HG03378 (cell line): ENCODE results near the gene STKLD1.
"Not testable (repeated sequence)": the region's sequence is repeated elsewhere in the genome, so short reads cannot be mapped to it uniquely, and the experiment has no call there.

Experiments
- ATAC-seq: cut with Tn5 transposase; IDR thresholded peaks from one replicate; pipeline ENCODE4 v1.9.1; 2021; ENCODE audit warnings: mild to moderate bottlenecking, moderate library complexity; ENCODE audit not compliant: unreplicated experiment

Gene STKLD1

GRCh38 chr9:133360400-133361393 is 15.5 kb upstream of the STKLD1 start:
- ATAC-seq, result no peak

DNA sequence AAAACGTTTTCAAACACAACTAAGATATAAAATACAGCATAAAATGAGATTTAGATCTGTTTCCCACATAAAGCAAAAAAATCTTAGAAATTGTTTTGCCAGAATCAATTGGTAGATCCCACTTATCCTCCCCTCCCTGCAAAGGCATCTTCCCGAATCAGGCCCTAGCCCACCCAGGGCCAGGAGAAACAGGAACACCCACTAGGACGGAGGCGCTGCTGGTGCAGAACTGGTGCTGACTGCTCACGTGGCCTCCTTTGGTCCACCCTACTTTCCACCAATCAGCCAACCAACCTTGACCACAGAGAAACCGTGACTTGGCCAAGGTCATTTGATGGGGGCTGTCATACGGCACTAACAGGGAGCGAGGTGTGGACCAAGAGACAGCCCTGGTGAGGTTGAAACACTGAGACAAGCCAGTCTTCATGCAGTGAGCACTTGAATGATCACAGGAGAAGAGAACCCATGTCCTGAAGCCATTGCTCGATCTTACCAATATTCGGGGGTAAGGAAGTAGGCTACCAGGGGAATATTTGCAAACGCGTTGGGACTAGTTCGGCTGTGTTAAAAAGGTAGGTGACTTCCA is 14.6 kb upstream of the STKLD1 start:
- ATAC-seq, result no peak

- ATAC-seq, result no peak
Observed at GRCh38 chr9:133362359-133363044, 13.7 kb upstream of the STKLD1 start.

GRCh38 chr9:133366435-133366834 is 9.7 kb upstream of the STKLD1 start:
- no peak for ATAC-seq

GRCh38 chr9:133367221-133367620 is 8.9 kb upstream of the STKLD1 start:
- ATAC-seq, result no peak

GRCh38 chr9:133367778-133368177 is 8.4 kb upstream of the STKLD1 start:
- no peak for ATAC-seq

DNA sequence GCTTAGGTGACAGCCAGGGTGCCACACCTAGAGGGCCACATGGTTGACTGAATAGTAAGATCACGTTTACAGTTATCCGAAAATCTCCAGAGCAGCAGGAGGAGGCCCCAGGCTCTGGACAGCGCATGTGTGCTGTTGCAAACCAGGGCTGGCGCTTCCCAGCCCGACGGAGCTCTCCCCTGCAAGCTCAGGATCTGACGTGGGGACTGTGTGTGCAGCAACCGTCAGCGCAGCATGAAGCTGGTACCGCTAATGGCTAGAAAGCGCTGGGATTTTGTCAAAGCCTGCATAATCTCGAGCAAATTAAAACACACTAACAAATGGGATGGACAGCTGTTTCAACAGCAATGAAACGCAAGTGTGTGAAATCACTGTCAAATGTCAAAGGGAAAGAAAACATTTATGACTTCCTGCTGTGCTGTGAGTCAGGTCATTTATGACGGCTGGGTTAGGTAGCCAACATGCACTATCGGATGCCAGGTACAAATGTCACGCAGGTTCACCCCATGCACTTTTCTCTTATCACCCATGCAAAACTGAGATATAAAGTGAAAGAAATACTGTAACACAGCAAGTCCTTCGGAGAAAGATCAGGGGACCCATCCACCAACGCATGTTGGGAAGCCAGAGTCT is 7.8 kb upstream of the STKLD1 start:
- no peak for ATAC-seq

GRCh38 chr9:133369422-133369821 is 6.7 kb upstream of the STKLD1 start:
- ATAC-seq, result no peak

DNA sequence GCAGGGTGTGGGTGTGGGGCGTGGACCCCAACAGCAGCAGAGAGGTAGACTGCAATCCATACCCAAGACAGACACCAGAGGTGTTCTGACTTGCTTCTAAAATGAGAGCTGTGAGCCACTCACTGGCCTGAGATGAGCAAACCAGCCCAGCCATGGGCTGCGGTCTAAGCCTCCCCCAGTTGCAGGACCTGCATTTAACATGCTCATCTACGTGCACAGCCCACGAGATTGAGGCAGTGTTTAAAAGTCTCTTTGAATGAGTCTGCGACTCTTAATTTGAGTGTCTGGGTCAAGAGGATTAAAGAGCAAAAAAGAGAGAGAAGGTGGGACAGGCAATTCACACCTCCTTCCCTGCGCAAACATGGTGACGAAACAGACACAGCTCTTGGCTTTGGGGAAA is 6.2 kb upstream of the STKLD1 start:
- ATAC-seq, result no peak

DNA sequence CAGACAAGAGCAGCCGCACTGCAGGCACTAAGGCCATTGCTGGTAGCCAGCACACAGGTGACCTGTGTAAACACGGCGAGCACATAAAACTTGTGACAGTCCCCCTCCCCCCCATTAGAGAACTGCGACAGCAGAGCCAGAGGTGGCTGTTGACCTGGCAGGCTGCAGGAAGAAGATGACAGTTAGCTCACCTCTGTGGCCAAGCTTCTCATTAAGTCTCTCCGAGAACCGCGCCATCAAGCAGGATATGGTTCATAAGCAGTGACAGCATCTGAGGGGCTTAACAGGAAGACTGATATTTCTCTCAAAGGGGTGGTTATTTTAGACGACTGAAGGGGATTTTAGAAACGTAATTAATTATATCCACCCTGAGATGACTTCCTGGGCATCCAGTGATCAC is 5.5 kb upstream of the STKLD1 start:
- no peak for ATAC-seq

- no peak for ATAC-seq
Observed at GRCh38 chr9:133371261-133371711, 4.9 kb upstream of the STKLD1 start.

DNA sequence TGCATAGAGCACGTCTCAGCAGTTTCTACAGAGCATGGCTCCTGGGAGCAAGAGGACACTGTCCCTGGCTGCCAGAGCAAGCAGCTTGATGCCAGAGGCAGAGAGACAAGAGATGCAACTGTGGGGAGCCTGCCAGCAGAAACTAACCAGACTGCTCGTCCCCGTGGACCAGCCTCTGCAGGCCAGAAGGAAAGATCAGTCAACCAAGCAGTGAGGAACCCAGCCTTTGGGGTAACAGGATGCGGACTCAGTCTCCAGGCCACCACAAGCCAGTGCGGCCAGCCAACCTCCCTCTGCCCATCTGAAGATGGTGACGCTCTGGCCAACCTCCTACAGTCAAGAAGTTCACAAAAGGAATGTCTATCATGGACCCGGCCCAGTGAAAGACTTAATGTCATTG is 4.0 kb upstream of the STKLD1 start:
- no peak for ATAC-seq

- no peak for ATAC-seq
Observed at GRCh38 chr9:133374612-133375115, 1.5 kb upstream of the STKLD1 start.

DNA sequence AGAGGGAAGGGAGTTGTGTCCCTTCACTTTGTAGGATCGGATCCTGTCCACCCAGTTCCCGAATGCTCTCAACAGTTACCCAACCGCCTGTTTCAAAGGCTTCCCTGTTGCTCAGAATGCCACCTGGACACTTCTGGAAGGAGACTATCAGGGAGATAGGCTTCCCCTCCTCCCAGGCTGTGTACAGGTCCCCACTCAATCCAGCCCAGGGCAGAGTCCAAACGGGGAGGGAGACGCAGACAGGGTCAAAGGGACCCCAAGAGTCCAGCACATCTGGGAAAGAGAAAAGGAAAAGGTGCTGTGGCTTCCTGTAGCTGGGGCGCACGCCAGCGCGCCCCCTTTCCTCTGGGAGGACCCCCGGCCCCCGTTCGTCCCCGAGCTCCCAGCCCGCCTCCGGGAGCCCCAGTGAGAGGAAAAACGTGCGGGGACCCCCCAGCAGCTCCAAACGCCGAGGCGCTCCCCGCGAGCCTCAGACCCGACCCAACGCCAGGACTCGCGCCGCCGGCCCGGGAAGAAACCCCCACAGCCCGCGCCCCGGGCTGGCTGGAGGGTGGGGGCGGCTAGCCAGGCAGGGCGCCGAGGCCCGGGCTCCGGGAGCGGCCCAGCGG is 946 bp upstream of the STKLD1 start:
- no peak for ATAC-seq

DNA sequence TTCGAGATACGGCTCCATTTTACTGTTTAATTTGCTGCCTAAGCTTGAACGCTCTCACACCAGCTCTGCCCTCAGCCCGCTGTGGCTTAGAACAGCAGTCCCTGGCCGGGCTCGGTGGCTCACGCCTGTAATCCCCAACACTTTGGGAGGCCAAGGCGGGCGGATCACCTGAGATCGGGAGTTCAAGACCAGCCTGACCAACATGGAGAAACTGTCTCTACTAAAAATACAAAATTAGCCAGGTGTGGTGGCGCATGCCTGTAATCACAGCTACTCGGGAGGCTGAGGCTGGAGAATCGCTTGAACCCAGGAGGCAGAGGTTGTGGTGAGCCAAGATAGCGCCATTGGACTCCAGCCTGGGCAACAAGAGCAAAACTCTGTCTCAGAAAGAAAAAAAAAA is 1.1 kb downstream of the STKLD1 start:
- ATAC-seq, result not testable (repeated sequence)

GRCh38 chr9:133377721-133378216 is 1.6 kb downstream of the STKLD1 start:
- no peak for ATAC-seq

DNA sequence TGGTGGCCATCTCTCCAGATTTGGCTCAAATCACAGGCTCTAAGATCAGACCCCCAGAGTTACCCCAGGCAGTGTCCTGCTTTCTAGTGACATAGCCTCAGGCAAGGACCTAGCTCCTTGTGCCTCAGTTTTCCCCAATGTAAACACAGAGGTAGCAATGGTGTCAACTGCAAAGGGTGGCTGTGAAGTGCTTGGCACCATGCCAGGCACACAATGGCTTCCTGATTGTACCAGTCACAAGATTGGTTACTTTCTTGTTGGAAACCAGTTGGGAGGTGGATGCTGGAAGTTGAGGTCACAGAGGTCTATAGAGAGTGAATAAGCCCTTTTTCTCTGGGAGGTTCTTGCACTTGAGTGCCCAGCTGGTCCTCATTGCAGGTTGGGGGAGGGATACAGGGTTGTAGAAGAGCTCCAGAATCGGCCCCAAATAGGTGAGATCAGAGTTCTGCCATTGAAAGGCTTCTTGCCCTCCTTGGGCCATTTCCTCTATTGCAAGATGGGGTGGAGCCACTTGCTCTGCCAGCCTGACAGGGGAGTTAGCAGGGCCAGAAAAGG is 2.3 kb downstream of the STKLD1 start:
- ATAC-seq, result no peak

DNA sequence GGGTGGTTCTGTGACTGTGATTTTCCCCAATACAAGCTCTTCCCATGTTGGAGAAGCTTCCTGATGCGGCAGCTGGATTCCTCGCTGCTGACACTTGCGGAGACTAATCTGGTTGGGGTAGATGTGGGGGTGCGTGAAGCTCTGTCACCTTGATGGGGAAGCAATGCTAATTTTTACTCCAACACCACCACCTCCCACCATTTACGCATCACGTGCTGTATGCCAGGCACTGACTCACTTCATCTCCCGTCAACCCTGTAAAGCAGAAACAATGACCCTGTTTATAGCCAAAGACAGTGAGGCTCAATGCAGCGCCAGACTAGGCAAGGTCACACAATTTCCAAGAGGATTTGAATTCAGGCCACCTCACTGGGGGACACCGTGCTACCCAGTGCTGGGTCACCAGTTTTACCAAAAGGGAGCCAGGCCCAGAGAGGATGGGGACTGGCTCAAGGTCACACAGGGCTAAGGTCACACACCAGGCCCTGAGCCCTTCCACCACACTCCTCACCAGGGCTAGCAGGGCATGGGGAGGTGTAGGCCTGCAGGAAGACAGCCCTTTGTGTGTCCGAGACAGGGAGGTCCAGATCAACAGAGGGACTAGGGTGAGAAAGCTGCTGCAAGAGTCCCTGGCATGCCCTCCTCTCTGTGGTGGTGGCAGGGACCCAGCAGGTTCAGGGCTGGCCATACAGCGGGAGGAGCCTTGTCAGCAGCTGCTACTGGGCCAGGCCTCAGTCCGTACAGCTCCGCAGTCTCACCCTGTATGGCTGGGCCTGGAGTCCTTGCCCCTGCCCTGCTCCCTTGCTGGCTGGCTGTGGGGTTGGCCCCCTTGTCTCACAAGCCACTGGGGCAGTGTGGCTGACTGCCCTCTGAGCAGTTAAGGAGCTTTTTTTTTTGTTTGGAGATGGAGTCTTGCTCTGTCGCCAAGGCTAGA is 3.3 kb downstream of the STKLD1 start:
- ATAC-seq, result no peak

DNA sequence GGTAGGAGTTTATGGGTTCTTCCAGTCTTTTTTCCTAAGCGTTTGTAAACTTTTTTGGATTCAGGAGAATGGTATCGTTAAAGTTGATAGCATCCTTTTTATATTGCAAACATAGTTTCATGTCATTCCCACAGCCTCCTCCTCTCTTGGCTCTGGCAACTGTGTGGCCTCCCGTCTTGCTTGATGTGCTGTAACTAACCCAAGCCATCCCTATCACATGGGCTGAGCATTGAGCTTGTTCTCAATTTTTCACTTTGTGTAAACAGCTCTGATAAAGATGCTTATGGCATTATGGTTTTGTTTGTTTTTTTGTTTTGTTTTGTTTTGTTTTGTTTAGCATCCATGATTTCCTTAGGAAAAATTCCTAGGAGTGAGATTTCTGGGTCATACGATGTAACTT is 4.6 kb downstream of the STKLD1 start:
- no peak for ATAC-seq
